ENCODE results near the gene SLC34A3.

- TF ChIP-seq, protein P1, sequence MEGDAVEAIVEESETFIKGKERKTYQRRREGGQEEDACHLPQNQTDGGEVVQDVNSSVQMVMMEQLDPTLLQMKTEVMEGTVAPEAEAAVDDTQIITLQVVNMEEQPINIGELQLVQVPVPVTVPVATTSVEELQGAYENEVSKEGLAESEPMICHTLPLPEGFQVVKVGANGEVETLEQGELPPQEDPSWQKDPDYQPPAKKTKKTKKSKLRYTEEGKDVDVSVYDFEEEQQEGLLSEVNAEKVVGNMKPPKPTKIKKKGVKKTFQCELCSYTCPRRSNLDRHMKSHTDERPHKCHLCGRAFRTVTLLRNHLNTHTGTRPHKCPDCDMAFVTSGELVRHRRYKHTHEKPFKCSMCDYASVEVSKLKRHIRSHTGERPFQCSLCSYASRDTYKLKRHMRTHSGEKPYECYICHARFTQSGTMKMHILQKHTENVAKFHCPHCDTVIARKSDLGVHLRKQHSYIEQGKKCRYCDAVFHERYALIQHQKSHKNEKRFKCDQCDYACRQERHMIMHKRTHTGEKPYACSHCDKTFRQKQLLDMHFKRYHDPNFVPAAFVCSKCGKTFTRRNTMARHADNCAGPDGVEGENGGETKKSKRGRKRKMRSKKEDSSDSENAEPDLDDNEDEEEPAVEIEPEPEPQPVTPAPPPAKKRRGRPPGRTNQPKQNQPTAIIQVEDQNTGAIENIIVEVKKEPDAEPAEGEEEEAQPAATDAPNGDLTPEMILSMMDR (IDR thresholded peaks at IDR 0.05) = no peak
- TF ChIP-seq EP300 (IDR thresholded peaks at IDR 0.05) = no peak
These were observed 47.5 kb downstream of the SLC34A3 start for GRCh38 chr9:137278061-137278701.

Measured in ovary (tissue), 3 donors.